Liver (tissue), 9 donors: ENCODE data around the gene GFRA4. TPM values are rescaled to one million over a fixed set of nuclear protein-coding genes. Genes with fewer than 3 reads are reported as not detected.

Experiments
- DNase-seq: peaks from one replicate; pipeline ENCODE4 v3.0.0-alpha.2; 2017; ENCODE audit warnings: low spot score
- H3K27ac ChIP-seq, 2 donors: one replicate each; pipeline ENCODE4 v1.7.0; 2013; ENCODE audit warnings: inconsistent platforms in 2 of 2, low read length in 2 of 2, control low read depth in 1 of 2, low read depth in 1 of 2, mild to moderate bottlenecking in 1 of 2
- H3K27me3 ChIP-seq, 4 donors: one replicate each; pipeline versions ENCODE4 v1.6.1 to v1.7.0; 2013; ENCODE audit warnings: low read length in 3 of 4, inconsistent platforms in 1 of 4, mild to moderate bottlenecking in 1 of 4, moderate library complexity in 1 of 4; ENCODE audit not compliant: control insufficient read depth in 4 of 4, insufficient read depth in 4 of 4
- H3K36me3 ChIP-seq, 4 donors: one replicate each; pipeline versions ENCODE4 v1.6.1 to v1.7.0; 2013; ENCODE audit warnings: low read length in 3 of 4, mild to moderate bottlenecking in 3 of 4, low read depth in 1 of 4, moderate library complexity in 1 of 4; ENCODE audit not compliant: control insufficient read depth in 4 of 4, insufficient read depth in 3 of 4
- H3K4me1 ChIP-seq, 4 donors: one replicate each; pipeline versions ENCODE4 v1.6.1 to v1.7.0; 2013; ENCODE audit warnings: low read length in 3 of 4, mild to moderate bottlenecking in 3 of 4, moderate library complexity in 1 of 4; ENCODE audit not compliant: control insufficient read depth in 4 of 4, insufficient read depth in 4 of 4
- H3K4me3 ChIP-seq, 3 donors: one replicate each; pipeline versions ENCODE4 v1.6.1 to v1.7.0; 2013; ENCODE audit warnings: low read length in 3 of 3, control low read depth in 1 of 3, low read depth in 1 of 3, mild to moderate bottlenecking in 1 of 3
- H3K9ac ChIP-seq, 2 donors: one replicate each; pipeline ENCODE4 v1.7.0; 2013; ENCODE audit warnings: low read length in 2 of 2, mild to moderate bottlenecking in 2 of 2, moderate library complexity in 2 of 2, control low read depth in 1 of 2, low read depth in 1 of 2
- H3K9me3 ChIP-seq, 4 donors: one replicate each; pipeline versions ENCODE4 v1.6.1 to v1.7.0; 2013; ENCODE audit warnings: low read length in 3 of 4; ENCODE audit not compliant: control insufficient read depth in 4 of 4
- ATF3 ChIP-seq: IDR thresholded peaks from 2 replicates; pipeline ENCODE4 v1.6.1; 2016; ENCODE audit warnings: antibody characterized with exemption
- CTCF ChIP-seq: fragments of 150-350 bp; IDR thresholded peaks from 2 replicates; pipeline ENCODE4 v1.5.1; 2017; ENCODE audit warnings: improper control_type of control experiment, low read depth, low read length; ENCODE audit not compliant: missing input control
- EGR1 ChIP-seq, 2 donors: IDR thresholded peaks; 2 replicates each; pipeline ENCODE4 v1.6.1; 2016 to 2018; ENCODE audit warnings: antibody characterized with exemption in 2 of 2, low read depth in 2 of 2
- FOXA1 ChIP-seq: IDR thresholded peaks from 2 replicates; pipeline ENCODE4 v1.6.1; 2016; ENCODE audit warnings: antibody characterized with exemption
- FOXA2 ChIP-seq: IDR thresholded peaks from 2 replicates; pipeline ENCODE4 v1.6.1; 2016; ENCODE audit warnings: antibody characterized with exemption
- GABPA ChIP-seq, 2 donors: IDR thresholded peaks in 1 of 2; conservative IDR thresholded peaks in 1 of 2; 2 replicates each; pipeline ENCODE4 v1.6.1; 2016; ENCODE audit warnings: antibody characterized with exemption in 2 of 2, mild to moderate bottlenecking in 1 of 2, moderate library complexity in 1 of 2
- HNF4A ChIP-seq, 2 donors: conservative IDR thresholded peaks; 2 replicates each; pipeline ENCODE4 v1.6.1; 2016; ENCODE audit warnings: antibody characterized with exemption in 2 of 2, mild to moderate bottlenecking in 2 of 2
- JUND ChIP-seq, 2 donors: IDR thresholded peaks; 2 replicates each; pipeline ENCODE4 v1.6.1; 2016; ENCODE audit warnings: antibody characterized with exemption in 2 of 2
- MAX ChIP-seq: IDR thresholded peaks from 2 replicates; pipeline ENCODE4 v1.6.1; 2016; ENCODE audit warnings: antibody characterized with exemption
- RAD21 ChIP-seq, 2 donors: IDR thresholded peaks; 2 replicates each; pipeline ENCODE4 v1.6.1; 2016; ENCODE audit warnings: antibody characterized with exemption in 2 of 2, mild to moderate bottlenecking in 2 of 2
- REST ChIP-seq: IDR thresholded peaks from 2 replicates; pipeline ENCODE4 v1.6.1; 2016; ENCODE audit warnings: antibody characterized with exemption, mild to moderate bottlenecking
- RXRA ChIP-seq, 2 donors: IDR thresholded peaks; 2 replicates each; pipeline ENCODE4 v1.6.1; 2017 to 2018; ENCODE audit warnings: antibody characterized with exemption in 2 of 2, mild to moderate bottlenecking in 1 of 2
- SP1 ChIP-seq: IDR thresholded peaks from 2 replicates; pipeline ENCODE4 v1.6.1; 2018; ENCODE audit warnings: antibody characterized with exemption, mild to moderate bottlenecking
- TAF1 ChIP-seq: conservative IDR thresholded peaks from 2 replicates; pipeline ENCODE4 v1.6.1; 2016; ENCODE audit warnings: antibody characterized with exemption, mild to moderate bottlenecking
- YY1 ChIP-seq: IDR thresholded peaks from 2 replicates; pipeline ENCODE4 v1.6.1; 2016; ENCODE audit warnings: antibody characterized with exemption, mild to moderate bottlenecking
- ZBTB33 ChIP-seq: IDR thresholded peaks from 2 replicates; pipeline ENCODE4 v1.6.1; 2016; ENCODE audit warnings: antibody characterized with exemption
- WGBS: extraction: QIAGEN DNeasy Blood & Tissue Kit; methylation state at CpG from one replicate; pipeline ENCODE4 v1.1.7; 2013; 5-methylcytosine and 5-hydroxymethylcytosine counted together
- polyA plus RNA-seq, 2 donors: library from polyadenylated mRNA; stranded (reverse) in 1 of 2; unstranded in 1 of 2; fragments of 200-250 nt in 1 of 2; fragments of >200 nt in 1 of 2; fragmentation: Nextera tagmentation in 1 of 2; extraction: Ambion mirVana in 1 of 2; gene quantifications; one replicate each; pipeline versions ENCODE4 v1.2.1 to v1.2.3, GENCODE V29; 2013 to 2015
- total RNA-seq, 2 donors: library from RNA; depleted of rRNA; stranded (reverse); fragments of >200 nt; gene quantifications; one replicate each; pipeline ENCODE4 v1.2.3, GENCODE V29; 2014
- donor health status: healthy.
- donor health status: healthy.
- donor health status: healthy.
- donor health status: healthy.
- donor health status: healthy.

The GFRA4 gene
- total and polyA plus RNA-seq, 4 donors, result not detected

- no peak for DNase-seq
- WGBS, result 94% methylated on average over 31 of the region's 31 CpGs
Measured at GRCh38 chr20:3705970-3706739, 43.0 kb upstream of the GFRA4 start.

More at GRCh38 chr20:3705970-3706739, 43.0 kb upstream of the GFRA4 start:
- Histone ChIP-seq H3K4me1 (no peaks in the 10 kb centered on the region), H3K27me3 (no peaks in the 10 kb centered on the region), H3K4me3 (no peak overlapping the region), H3K27ac (no peak overlapping the region), H3K9ac (no peak overlapping the region), H3K36me3 (no peaks in the 10 kb centered on the region), H3K9me3 (no peaks in the 10 kb centered on the region)
- TF ChIP-seq ZBTB33 (no peak), YY1 (no peak), MAX (no peak), RXRA (IDR thresholded peaks at IDR 0.05) (no peak), TAF1 (no peak), FOXA1 (no peak), HNF4A (conservative IDR thresholded peaks at IDR 0.05) (no peak), ATF3 (no peak), SP1 (no peak), JUND (IDR thresholded peaks at IDR 0.05) (no peak), FOXA2 (no peak), REST (no peak), GABPA (IDR thresholded peaks at IDR 0.05 in 1 of 2, conservative IDR thresholded peaks at IDR 0.05 in 1 of 2) (no peak), CTCF (no peak), EGR1 (IDR thresholded peaks at IDR 0.05; ENCODE audit: low read depth in 2 of 2) (no peak), RAD21 (IDR thresholded peaks at IDR 0.05) (no peak)
